ENCODE results near the gene FAM24B.

Gene FAM24B

DNA sequence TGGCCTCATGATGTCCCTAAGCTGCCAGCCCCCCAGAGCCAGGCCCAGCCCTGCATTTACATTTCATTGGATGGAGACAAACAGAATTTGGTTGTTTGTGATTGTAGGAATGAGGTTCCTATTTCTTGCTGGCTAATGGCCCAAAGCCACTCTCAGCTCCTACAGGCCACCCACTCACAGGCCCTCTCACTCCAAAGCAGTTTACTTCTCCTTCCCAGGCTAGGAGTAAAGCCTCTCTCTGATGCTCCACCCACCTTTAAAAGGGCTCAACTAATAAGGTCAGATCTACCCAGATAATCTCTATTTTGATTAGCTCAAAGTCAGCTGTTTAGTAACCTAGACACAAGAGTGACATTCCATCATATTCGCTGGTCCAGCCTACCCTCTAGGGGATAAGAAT lies 22.5 kb downstream of the FAM24B start:
- H3K4me1 ChIP-seq (ENCODE audit: control insufficient read depth, low read depth, low read length), result peaks cover 2% of the 10 kb centered on the region
- no peak overlapping the region for H2BK120ac ChIP-seq (ENCODE audit: low read depth, low read length)
- H3K4me2 ChIP-seq (ENCODE audit: low read length), result no peak overlapping the region
- no peaks in the 10 kb centered on the region for H3K36me3 ChIP-seq (ENCODE audit: control insufficient read depth, insufficient read depth, low read length)
- H3K56ac ChIP-seq (ENCODE audit: low read length), result no peak overlapping the region
- H3K79me2 ChIP-seq (ENCODE audit: control insufficient read depth, insufficient read depth, low read length), result no peaks in the 10 kb centered on the region
- no peaks in the 10 kb centered on the region for H3K27me3 ChIP-seq (ENCODE audit: insufficient read depth, low read length, poor library complexity)
- DNase-seq, result no peak
- H2BK5ac ChIP-seq (ENCODE audit: low read length), result no peak overlapping the region
- no peak overlapping the region for H4K8ac ChIP-seq (ENCODE audit: low read depth, low read length)
- H3K4me3 ChIP-seq (ENCODE audit: low read length), result no peak overlapping the region
- WGBS (ENCODE audit: extremely low coverage, insufficient coverage, low lambda C conversion rate), result no CpG with 5 or more reads among the region's 1 CpG
- H3K79me1 ChIP-seq (ENCODE audit: low read length), result no peaks in the 10 kb centered on the region
- no peak overlapping the region for H3K9ac ChIP-seq (ENCODE audit: low read length)
- H2BK15ac ChIP-seq (replicated peaks; ENCODE audit: low read depth), result no peak overlapping the region
- H3K4ac ChIP-seq (ENCODE audit: low read depth, low read length), result no peak overlapping the region
- no peak overlapping the region for H3K18ac ChIP-seq (ENCODE audit: low read length)
- H3K23ac ChIP-seq (ENCODE audit: low read length), result no peak overlapping the region
- no peak overlapping the region for H4K5ac ChIP-seq (ENCODE audit: low read length)
- no peak overlapping the region for H2AK5ac ChIP-seq (ENCODE audit: low read length)
- H3K27ac ChIP-seq (ENCODE audit: low read depth, low read length), result no peak overlapping the region

DNA sequence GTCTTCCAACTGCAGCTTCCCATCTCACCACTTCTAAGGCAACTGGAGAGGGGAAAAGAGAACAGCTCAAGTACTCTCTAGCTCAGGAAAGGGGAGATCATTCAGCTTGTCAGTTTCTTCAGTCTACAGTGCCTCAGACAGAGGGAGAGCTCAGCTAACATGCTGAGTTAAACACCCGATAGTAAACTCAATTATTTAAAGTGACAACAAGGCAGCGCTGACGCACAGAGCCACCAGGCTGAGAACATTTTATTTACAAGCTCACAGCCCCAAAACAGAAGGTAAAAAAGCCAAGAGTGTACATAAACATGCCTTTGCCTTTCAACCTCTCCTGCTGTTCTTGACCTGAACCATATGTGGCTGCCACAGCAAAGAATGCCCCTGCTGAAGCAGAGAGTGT lies 23.6 kb downstream of the FAM24B start:
- H3K23ac ChIP-seq (ENCODE audit: low read length), result no peak overlapping the region
- no peak overlapping the region for H2BK120ac ChIP-seq (ENCODE audit: low read depth, low read length)
- WGBS (ENCODE audit: extremely low coverage, insufficient coverage, low lambda C conversion rate), result no CpG with 5 or more reads among the region's 3 CpGs
- H3K27ac ChIP-seq (ENCODE audit: low read depth, low read length), result no peak overlapping the region
- DNase-seq, result peak; percentile 30
- peak overlapping the region; percentile 20 for H2AK5ac ChIP-seq (ENCODE audit: low read length)
- peak overlapping the region; percentile 63 for H3K56ac ChIP-seq (ENCODE audit: low read length)
- H3K79me1 ChIP-seq (ENCODE audit: low read length), result no peaks in the 10 kb centered on the region
- no peak overlapping the region for H3K18ac ChIP-seq (ENCODE audit: low read length)
- no peak overlapping the region for H3K4ac ChIP-seq (ENCODE audit: low read depth, low read length)
- H3K27me3 ChIP-seq (ENCODE audit: insufficient read depth, low read length, poor library complexity), result no peaks in the 10 kb centered on the region
- peaks cover 4% of the 10 kb centered on the region for H3K4me1 ChIP-seq (ENCODE audit: control insufficient read depth, low read depth, low read length)
- H3K36me3 ChIP-seq (ENCODE audit: control insufficient read depth, insufficient read depth, low read length), result no peaks in the 10 kb centered on the region
- peak overlapping the region; percentile 4 for H2BK5ac ChIP-seq (ENCODE audit: low read length)
- no peaks in the 10 kb centered on the region for H3K79me2 ChIP-seq (ENCODE audit: control insufficient read depth, insufficient read depth, low read length)
- no peak overlapping the region for H4K8ac ChIP-seq (ENCODE audit: low read depth, low read length)
- no peak overlapping the region for H2BK15ac ChIP-seq (replicated peaks; ENCODE audit: low read depth)
- H3K4me3 ChIP-seq (ENCODE audit: low read length), result no peak overlapping the region
- H4K5ac ChIP-seq (ENCODE audit: low read length), result no peak overlapping the region
- H3K9ac ChIP-seq (ENCODE audit: low read length), result peak overlapping the region; percentile 44
- no peak overlapping the region for H3K4me2 ChIP-seq (ENCODE audit: low read length)

DNA sequence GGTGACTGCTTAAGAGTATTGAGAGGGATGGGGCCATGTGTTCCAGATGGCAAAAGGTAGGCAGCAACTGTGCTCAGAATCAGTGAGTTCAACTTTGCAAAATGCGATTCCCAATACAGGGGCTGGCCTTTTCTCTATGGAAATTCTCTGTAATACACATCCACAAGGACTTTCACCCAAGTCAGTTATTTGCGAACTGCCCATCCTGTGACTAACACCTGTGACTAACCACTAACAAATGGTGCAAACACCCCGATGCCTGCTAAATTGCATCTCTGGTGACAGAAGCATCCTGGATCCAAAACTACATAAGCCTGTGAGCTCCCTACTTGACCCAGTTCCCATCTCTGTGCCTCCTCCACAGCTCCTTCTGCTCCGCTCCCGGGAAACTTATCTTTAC lies 24.7 kb downstream of the FAM24B start:
- H4K8ac ChIP-seq (ENCODE audit: low read depth, low read length), result no peak overlapping the region
- H3K4me2 ChIP-seq (ENCODE audit: low read length), result no peak overlapping the region
- no peak overlapping the region for H3K27ac ChIP-seq (ENCODE audit: low read depth, low read length)
- no peak overlapping the region for H2BK120ac ChIP-seq (ENCODE audit: low read depth, low read length)
- no CpG with 5 or more reads among the region's 5 CpGs for WGBS (ENCODE audit: extremely low coverage, insufficient coverage, low lambda C conversion rate)
- H3K23ac ChIP-seq (ENCODE audit: low read length), result no peak overlapping the region
- peak; percentile 85 for DNase-seq
- H2BK15ac ChIP-seq (replicated peaks; ENCODE audit: low read depth), result no peak overlapping the region
- no peak overlapping the region for H3K9ac ChIP-seq (ENCODE audit: low read length)
- no peaks in the 10 kb centered on the region for H3K79me1 ChIP-seq (ENCODE audit: low read length)
- H4K5ac ChIP-seq (ENCODE audit: low read length), result no peak overlapping the region
- no peak overlapping the region for H3K56ac ChIP-seq (ENCODE audit: low read length)
- H2BK5ac ChIP-seq (ENCODE audit: low read length), result no peak overlapping the region
- no peaks in the 10 kb centered on the region for H3K36me3 ChIP-seq (ENCODE audit: control insufficient read depth, insufficient read depth, low read length)
- no peak overlapping the region for H3K18ac ChIP-seq (ENCODE audit: low read length)
- H3K27me3 ChIP-seq (ENCODE audit: insufficient read depth, low read length, poor library complexity), result no peaks in the 10 kb centered on the region
- H2AK5ac ChIP-seq (ENCODE audit: low read length), result no peak overlapping the region
- no peaks in the 10 kb centered on the region for H3K79me2 ChIP-seq (ENCODE audit: control insufficient read depth, insufficient read depth, low read length)
- no peak overlapping the region for H3K4ac ChIP-seq (ENCODE audit: low read depth, low read length)
- H3K4me3 ChIP-seq (ENCODE audit: low read length), result no peak overlapping the region
- H3K4me1 ChIP-seq (ENCODE audit: control insufficient read depth, low read depth, low read length), result peaks cover 11% of the 10 kb centered on the region

DNA sequence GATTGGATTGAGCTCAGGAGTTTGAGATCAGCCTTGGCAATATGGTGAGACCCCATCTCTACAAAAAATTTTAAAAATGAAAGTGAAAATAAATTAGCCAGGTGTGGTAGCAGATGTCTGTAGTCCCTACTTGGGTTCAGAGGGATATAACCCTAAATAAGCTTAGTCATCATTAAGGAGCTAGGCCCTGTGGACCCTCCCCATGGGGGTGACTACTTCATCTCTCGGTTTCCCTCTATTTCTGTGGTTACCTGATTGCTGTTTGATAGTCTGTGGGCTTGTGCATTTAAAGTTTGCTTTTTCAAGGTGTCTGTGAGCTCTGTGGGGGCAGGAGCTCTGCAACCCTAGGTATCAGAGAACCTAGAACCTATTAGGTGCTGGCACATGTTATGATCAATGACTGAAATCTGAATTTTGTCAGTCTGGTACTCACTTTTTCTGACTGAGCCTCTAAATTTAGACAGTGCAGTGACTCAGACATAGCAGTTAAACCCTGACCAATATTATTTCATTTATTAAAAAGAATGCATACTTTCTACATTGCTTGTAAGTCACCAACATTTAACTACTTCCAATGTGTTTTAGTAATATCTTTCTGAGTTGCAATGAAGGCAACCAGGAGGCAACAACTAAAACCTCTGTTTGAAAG lies 25.6 kb downstream of the FAM24B start:
- H4K5ac ChIP-seq (ENCODE audit: low read length), result no peak overlapping the region
- no peaks in the 10 kb centered on the region for H3K79me2 ChIP-seq (ENCODE audit: control insufficient read depth, insufficient read depth, low read length)
- H3K56ac ChIP-seq (ENCODE audit: low read length), result no peak overlapping the region
- WGBS (ENCODE audit: extremely low coverage, insufficient coverage, low lambda C conversion rate), result no CpG with 5 or more reads among the region's 1 CpG
- H3K4me2 ChIP-seq (ENCODE audit: low read length), result no peak overlapping the region
- no peak overlapping the region for H4K8ac ChIP-seq (ENCODE audit: low read depth, low read length)
- no peak overlapping the region for H3K23ac ChIP-seq (ENCODE audit: low read length)
- no peak overlapping the region for H2BK15ac ChIP-seq (replicated peaks; ENCODE audit: low read depth)
- H3K36me3 ChIP-seq (ENCODE audit: control insufficient read depth, insufficient read depth, low read length), result no peaks in the 10 kb centered on the region
- no peak overlapping the region for H2AK5ac ChIP-seq (ENCODE audit: low read length)
- H3K4me1 ChIP-seq (ENCODE audit: control insufficient read depth, low read depth, low read length), result peaks cover 11% of the 10 kb centered on the region
- no peak overlapping the region for H3K27ac ChIP-seq (ENCODE audit: low read depth, low read length)
- no peaks in the 10 kb centered on the region for H3K27me3 ChIP-seq (ENCODE audit: insufficient read depth, low read length, poor library complexity)
- H3K4ac ChIP-seq (ENCODE audit: low read depth, low read length), result no peak overlapping the region
- H2BK5ac ChIP-seq (ENCODE audit: low read length), result peak overlapping the region; percentile 49
- no peak overlapping the region for H3K4me3 ChIP-seq (ENCODE audit: low read length)
- DNase-seq, result no peak
- H2BK120ac ChIP-seq (ENCODE audit: low read depth, low read length), result no peak overlapping the region
- peak overlapping the region; percentile 25 for H3K9ac ChIP-seq (ENCODE audit: low read length)
- H3K18ac ChIP-seq (ENCODE audit: low read length), result no peak overlapping the region
- no peaks in the 10 kb centered on the region for H3K79me1 ChIP-seq (ENCODE audit: low read length)

DNA sequence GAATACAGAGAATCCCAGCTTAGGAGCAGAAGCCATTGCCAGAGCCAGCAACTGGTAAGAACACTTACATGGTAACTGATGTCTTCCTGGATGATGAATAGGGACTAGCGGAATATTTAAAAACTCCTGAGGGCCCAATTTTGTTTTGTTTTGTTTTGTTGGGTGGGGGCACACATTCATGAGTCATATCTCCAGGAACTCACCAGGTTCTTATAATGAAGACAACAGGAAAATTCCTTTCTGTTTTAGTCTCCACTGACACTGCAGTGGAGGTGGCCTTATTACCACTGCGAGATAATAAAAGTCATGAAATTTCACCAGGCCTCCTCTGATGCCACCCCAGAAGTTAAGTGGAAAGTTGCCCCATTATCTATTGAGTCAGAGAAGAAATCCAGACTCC lies 27.1 kb downstream of the FAM24B start:
- H4K5ac ChIP-seq (ENCODE audit: low read length), result no peak overlapping the region
- H2BK15ac ChIP-seq (replicated peaks; ENCODE audit: low read depth), result no peak overlapping the region
- H3K27me3 ChIP-seq (ENCODE audit: insufficient read depth, low read length, poor library complexity), result no peaks in the 10 kb centered on the region
- H3K23ac ChIP-seq (ENCODE audit: low read length), result no peak overlapping the region
- no peak overlapping the region for H3K4me3 ChIP-seq (ENCODE audit: low read length)
- H3K4ac ChIP-seq (ENCODE audit: low read depth, low read length), result no peak overlapping the region
- H3K36me3 ChIP-seq (ENCODE audit: control insufficient read depth, insufficient read depth, low read length), result no peaks in the 10 kb centered on the region
- H3K79me1 ChIP-seq (ENCODE audit: low read length), result no peaks in the 10 kb centered on the region
- H3K4me2 ChIP-seq (ENCODE audit: low read length), result no peak overlapping the region
- DNase-seq, result no peak
- H2AK5ac ChIP-seq (ENCODE audit: low read length), result no peak overlapping the region
- H2BK120ac ChIP-seq (ENCODE audit: low read depth, low read length), result no peak overlapping the region
- no CpG with 5 or more reads among the region's 2 CpGs for WGBS (ENCODE audit: extremely low coverage, insufficient coverage, low lambda C conversion rate)
- H4K8ac ChIP-seq (ENCODE audit: low read depth, low read length), result no peak overlapping the region
- H3K9ac ChIP-seq (ENCODE audit: low read length), result no peak overlapping the region
- no peaks in the 10 kb centered on the region for H3K79me2 ChIP-seq (ENCODE audit: control insufficient read depth, insufficient read depth, low read length)
- H3K18ac ChIP-seq (ENCODE audit: low read length), result no peak overlapping the region
- peak overlapping the region; percentile 34 for H2BK5ac ChIP-seq (ENCODE audit: low read length)
- H3K27ac ChIP-seq (ENCODE audit: low read depth, low read length), result no peak overlapping the region
- peak overlapping the region; percentile 34 for H3K56ac ChIP-seq (ENCODE audit: low read length)
- peaks cover 11% of the 10 kb centered on the region for H3K4me1 ChIP-seq (ENCODE audit: control insufficient read depth, low read depth, low read length)

Measured in mesendoderm (in vitro differentiated cells).